HG03135 (cell line): ENCODE results near the gene ENO3.

Experiments
- ATAC-seq: cut with Tn5 transposase; IDR thresholded peaks from one replicate; pipeline ENCODE4 v1.9.1; 2021; ENCODE audit warnings: mild to moderate bottlenecking, moderate library complexity; ENCODE audit not compliant: unreplicated experiment

Gene ENO3

GRCh38 chr17:4972752-4973151 is 21.8 kb downstream of the ENO3 start:
- no peak for ATAC-seq

- ATAC-seq: no peak
Observed at GRCh38 chr17:4973256-4974114, 22.6 kb downstream of the ENO3 start.

- no peak for ATAC-seq
Observed at GRCh38 chr17:4974115-4974670, 23.3 kb downstream of the ENO3 start.

- ATAC-seq: no peak
Observed at GRCh38 chr17:4978726-4979125, 27.8 kb downstream of the ENO3 start.

GRCh38 chr17:4980644-4981216 is 29.8 kb downstream of the ENO3 start:
- ATAC-seq: no peak

GRCh38 chr17:4982305-4982704 is 31.4 kb downstream of the ENO3 start:
- ATAC-seq: no peak

- no peak for ATAC-seq
Observed at GRCh38 chr17:4986403-4986802, 35.5 kb downstream of the ENO3 start.

- ATAC-seq: peak; percentile 55
Observed at GRCh38 chr17:4986951-4987766, 36.2 kb downstream of the ENO3 start, which contains the start of gene CAMTA2. Gene CAMTA2, minus strand, starts transcription at chr17:4987675. Its CDS starts 1,453 bp downstream, at chr17:4986222.

- no peak for ATAC-seq
Observed at GRCh38 chr17:4987767-4988567, 37.0 kb downstream of the ENO3 start.

- ATAC-seq: no peak
Observed at GRCh38 chr17:4994081-4994595, 43.2 kb downstream of the ENO3 start.

GRCh38 chr17:4997302-4998026 is 46.5 kb downstream of the ENO3 start, which contains the start of the genes INCA1 and KIF1C:
Gene INCA1, minus strand, starts transcription at chr17:4997522. Its CDS starts 3,085 bp downstream, at chr17:4994437.
Gene KIF1C, plus strand, starts transcription at chr17:4997950. Its CDS starts 2,297 bp downstream, at chr17:5000247.
- peak; percentile 77 for ATAC-seq

- ATAC-seq: peak; percentile 10
Observed at GRCh38 chr17:4998027-4998731, 47.3 kb downstream of the ENO3 start.

- no peak for ATAC-seq
Observed at GRCh38 chr17:4998732-4999429, 48.0 kb downstream of the ENO3 start.

- no peak for ATAC-seq
Observed at GRCh38 chr17:4999430-5000093, 48.6 kb downstream of the ENO3 start.

GRCh38 chr17:5000237-5000639 is 49.3 kb downstream of the ENO3 start:
- ATAC-seq: no peak

- no peak for ATAC-seq
Observed at GRCh38 chr17:5002121-5002788, 51.3 kb downstream of the ENO3 start.
